Subcutaneous abdominal adipose tissue (tissue), 5 donors: Measurements from ENCODE around the gene MMS22L.
A peak's percentile ranks its signal among the peaks of the same experiment; 100 is the strongest.

Experiments
- H3K27ac ChIP-seq: one replicate; pipeline ENCODE4 v1.7.0; 2013; ENCODE audit warnings: low read depth, mild to moderate bottlenecking, inconsistent platforms, low read length, moderate library complexity
- H3K27me3 ChIP-seq, 5 donors: one replicate each; pipeline ENCODE4 v1.7.0; 2013; ENCODE audit warnings: low read length in 5 of 5, inconsistent platforms in 1 of 5; ENCODE audit not compliant: control insufficient read depth in 5 of 5, insufficient read depth in 4 of 5
- H3K36me3 ChIP-seq, 5 donors: one replicate each; pipeline ENCODE4 v1.7.0; 2013; ENCODE audit warnings: low read length in 5 of 5; ENCODE audit not compliant: control insufficient read depth in 5 of 5, insufficient read depth in 5 of 5
- H3K4me1 ChIP-seq, 5 donors: one replicate each; pipeline ENCODE4 v1.7.0; 2013; ENCODE audit warnings: low read length in 5 of 5, mild to moderate bottlenecking in 3 of 5, moderate library complexity in 1 of 5; ENCODE audit not compliant: control insufficient read depth in 5 of 5, insufficient read depth in 5 of 5
- H3K4me3 ChIP-seq, 5 donors: one replicate each; pipeline ENCODE4 v1.7.0; 2013; ENCODE audit warnings: low read length in 5 of 5, low read depth in 1 of 5
- H3K9ac ChIP-seq, 5 donors: one replicate each; pipeline ENCODE4 v1.7.0; 2013; ENCODE audit warnings: low read length in 5 of 5, mild to moderate bottlenecking in 4 of 5, moderate library complexity in 3 of 5
- H3K9me3 ChIP-seq, 5 donors: one replicate each; pipeline ENCODE4 v1.7.0; 2013; ENCODE audit warnings: low read length in 5 of 5; ENCODE audit not compliant: control insufficient read depth in 5 of 5
- donor health status: healthy.
- donor health status: healthy.
- donor health status: healthy.
- donor health status: healthy.
- donor health status: healthy.

The MMS22L gene, protein sequence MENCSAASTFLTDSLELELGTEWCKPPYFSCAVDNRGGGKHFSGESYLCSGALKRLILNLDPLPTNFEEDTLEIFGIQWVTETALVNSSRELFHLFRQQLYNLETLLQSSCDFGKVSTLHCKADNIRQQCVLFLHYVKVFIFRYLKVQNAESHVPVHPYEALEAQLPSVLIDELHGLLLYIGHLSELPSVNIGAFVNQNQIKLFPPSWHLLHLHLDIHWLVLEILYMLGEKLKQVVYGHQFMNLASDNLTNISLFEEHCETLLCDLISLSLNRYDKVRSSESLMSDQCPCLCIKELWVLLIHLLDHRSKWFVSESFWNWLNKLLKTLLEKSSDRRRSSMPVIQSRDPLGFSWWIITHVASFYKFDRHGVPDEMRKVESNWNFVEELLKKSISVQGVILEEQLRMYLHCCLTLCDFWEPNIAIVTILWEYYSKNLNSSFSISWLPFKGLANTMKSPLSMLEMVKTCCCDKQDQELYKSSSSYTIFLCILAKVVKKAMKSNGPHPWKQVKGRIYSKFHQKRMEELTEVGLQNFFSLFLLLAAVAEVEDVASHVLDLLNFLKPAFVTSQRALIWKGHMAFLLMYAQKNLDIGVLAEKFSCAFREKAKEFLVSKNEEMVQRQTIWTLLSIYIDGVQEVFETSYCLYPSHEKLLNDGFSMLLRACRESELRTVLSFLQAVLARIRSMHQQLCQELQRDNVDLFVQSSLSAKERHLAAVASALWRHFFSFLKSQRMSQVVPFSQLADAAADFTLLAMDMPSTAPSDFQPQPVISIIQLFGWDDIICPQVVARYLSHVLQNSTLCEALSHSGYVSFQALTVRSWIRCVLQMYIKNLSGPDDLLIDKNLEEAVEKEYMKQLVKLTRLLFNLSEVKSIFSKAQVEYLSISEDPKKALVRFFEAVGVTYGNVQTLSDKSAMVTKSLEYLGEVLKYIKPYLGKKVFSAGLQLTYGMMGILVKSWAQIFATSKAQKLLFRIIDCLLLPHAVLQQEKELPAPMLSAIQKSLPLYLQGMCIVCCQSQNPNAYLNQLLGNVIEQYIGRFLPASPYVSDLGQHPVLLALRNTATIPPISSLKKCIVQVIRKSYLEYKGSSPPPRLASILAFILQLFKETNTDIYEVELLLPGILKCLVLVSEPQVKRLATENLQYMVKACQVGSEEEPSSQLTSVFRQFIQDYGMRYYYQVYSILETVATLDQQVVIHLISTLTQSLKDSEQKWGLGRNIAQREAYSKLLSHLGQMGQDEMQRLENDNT

GRCh38 chr6:97282726-97283617 is at the start of gene MMS22L:
MMS22L (minus strand) TSS chr6:97283216; CDS start chr6:97282477, 739 bp downstream.
- Histone ChIP-seq H3K9ac (peak within 1 kb of the TSS; percentile 8 to 97 (median 87)), H3K4me1 (peaks cover 0 to 21% (median 13%) of the 10 kb centered on the region in 5 donors), H3K36me3 (peaks cover 0 to 7% (median under 1%) of the 10 kb centered on the region in 5 donors), H3K27me3 (no peaks in the 10 kb centered on the region), H3K9me3 (no peaks in the 10 kb centered on the region), H3K27ac (peak within 1 kb of the TSS; percentile 32), H3K4me3 (peak within 1 kb of the TSS; percentile 93 to 98 (median 95))

DNA sequence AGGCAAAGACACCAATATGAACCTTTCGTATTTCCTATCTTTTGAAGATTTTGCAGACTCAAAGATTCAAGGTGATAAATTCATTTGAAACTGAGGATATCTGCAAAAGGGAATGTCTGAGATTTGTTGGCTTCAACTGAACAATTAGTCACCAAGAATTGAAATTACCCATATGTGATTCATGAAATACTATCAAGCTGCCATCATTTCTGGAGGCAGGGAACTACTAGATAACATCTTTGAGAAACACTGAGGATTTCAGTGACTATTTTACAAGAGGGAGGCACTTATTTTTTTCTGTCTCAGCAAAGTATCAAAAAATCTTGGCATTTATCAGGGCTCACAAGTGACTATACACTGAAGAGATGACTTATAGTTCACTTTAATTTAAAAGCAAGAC is 39.8 kb upstream of the MMS22L start:
- H3K27me3 ChIP-seq, result no peaks in the 10 kb centered on the region
- no peaks in the 10 kb centered on the region for H3K9me3 ChIP-seq
- H3K4me3 ChIP-seq, result no peak overlapping the region
- no peaks in the 10 kb centered on the region for H3K36me3 ChIP-seq
- no peaks in the 10 kb centered on the region for H3K4me1 ChIP-seq
- no peak overlapping the region for H3K9ac ChIP-seq
- no peak overlapping the region for H3K27ac ChIP-seq

DNA sequence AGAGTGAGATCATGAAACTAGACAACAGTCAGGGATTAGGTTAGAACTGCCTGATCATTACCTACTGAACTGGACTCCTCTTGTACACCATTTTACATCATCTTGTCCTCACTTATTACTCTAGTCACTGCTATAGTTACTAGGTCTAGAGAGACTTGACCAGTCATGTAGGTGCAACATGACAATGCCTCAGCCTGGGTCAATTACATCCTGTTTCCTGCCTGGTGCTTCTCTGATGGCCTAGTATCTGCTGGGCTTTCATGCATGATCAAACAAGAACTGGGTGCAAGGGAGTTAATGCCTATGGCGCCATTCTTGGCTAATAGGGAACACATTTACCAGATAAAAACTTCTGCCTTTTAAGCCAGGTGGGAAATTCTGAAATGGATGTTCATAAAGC is 39.2 kb upstream of the MMS22L start:
- H3K4me3 ChIP-seq, result no peak overlapping the region
- no peaks in the 10 kb centered on the region for H3K9me3 ChIP-seq
- no peaks in the 10 kb centered on the region for H3K36me3 ChIP-seq
- H3K27ac ChIP-seq, result no peak overlapping the region
- no peaks in the 10 kb centered on the region for H3K27me3 ChIP-seq
- no peaks in the 10 kb centered on the region for H3K4me1 ChIP-seq
- H3K9ac ChIP-seq, result no peak overlapping the region

DNA sequence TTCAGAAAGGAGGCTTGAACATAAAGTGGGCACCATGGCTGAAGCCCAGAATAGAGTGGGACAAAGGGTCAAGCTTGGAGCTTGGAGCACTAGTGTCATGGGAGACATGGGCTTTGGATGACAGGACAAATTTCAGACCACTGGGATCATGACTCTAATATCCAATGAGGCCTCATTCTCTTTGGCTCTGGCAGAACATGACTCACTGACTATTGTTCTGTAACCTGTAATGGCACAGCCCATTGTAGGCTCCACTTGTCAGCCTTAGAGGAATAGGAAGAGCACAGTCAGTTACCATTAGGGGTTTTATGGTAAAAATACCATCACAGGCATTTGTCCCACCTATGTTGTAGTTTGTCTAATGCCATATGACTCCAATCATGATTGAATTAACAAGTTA is 34.0 kb upstream of the MMS22L start:
- Histone ChIP-seq H3K9me3 (no peaks in the 10 kb centered on the region), H3K27me3 (no peaks in the 10 kb centered on the region), H3K4me1 (no peaks in the 10 kb centered on the region), H3K27ac (no peak overlapping the region), H3K36me3 (no peaks in the 10 kb centered on the region), H3K9ac (no peak overlapping the region), H3K4me3 (no peak overlapping the region)

GRCh38 chr6:97312241-97312640 is 29.2 kb upstream of the MMS22L start:
- H3K4me1 ChIP-seq, result no peaks in the 10 kb centered on the region
- H3K4me3 ChIP-seq, result no peak overlapping the region
- no peaks in the 10 kb centered on the region for H3K27me3 ChIP-seq
- H3K9ac ChIP-seq, result no peak overlapping the region
- no peaks in the 10 kb centered on the region for H3K9me3 ChIP-seq
- no peak overlapping the region for H3K27ac ChIP-seq
- H3K36me3 ChIP-seq, result no peaks in the 10 kb centered on the region

GRCh38 chr6:97306544-97307320 is 23.7 kb upstream of the MMS22L start:
- Histone ChIP-seq H3K4me3 (no peak overlapping the region), H3K27me3 (peaks cover 0 to 4% (median 0%) of the 10 kb centered on the region in 5 donors), H3K36me3 (no peaks in the 10 kb centered on the region), H3K9ac (no peak overlapping the region), H3K9me3 (no peaks in the 10 kb centered on the region), H3K27ac (no peak overlapping the region), H3K4me1 (no peaks in the 10 kb centered on the region)

DNA sequence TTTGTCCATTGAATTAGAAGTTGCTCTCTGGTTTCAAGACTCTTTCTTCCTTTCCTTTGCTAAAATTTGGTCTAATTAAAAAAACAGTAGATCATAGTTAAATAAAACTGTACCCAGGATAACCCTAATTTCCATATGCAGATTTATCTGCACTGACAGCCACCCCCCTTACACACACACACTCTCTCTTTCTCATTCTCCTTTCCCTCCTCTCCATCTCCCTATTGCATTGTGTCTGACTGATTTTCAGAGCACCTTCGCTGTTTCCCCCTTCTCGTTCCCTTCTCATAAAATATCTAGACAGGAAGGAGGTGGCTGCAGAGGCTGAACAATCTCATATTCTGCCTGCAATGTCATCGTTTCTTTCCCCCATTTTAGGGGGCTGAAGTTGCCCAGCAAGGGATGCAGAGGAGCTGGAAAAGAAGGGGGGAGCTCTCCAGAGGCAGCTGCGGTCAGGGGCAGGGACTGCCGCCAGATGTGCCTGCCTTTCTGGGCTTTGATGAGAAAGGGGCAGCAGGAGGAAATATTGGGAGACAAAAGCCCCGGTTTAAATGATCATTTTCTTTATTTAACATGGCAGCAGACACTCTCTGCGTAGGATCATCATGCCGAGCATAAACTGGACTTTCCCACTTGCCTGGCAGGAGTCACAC is 22.5 kb upstream of the MMS22L start:
- Histone ChIP-seq H3K27me3 (peaks cover 0 to 4% (median 0%) of the 10 kb centered on the region in 5 donors), H3K4me3 (no peak overlapping the region), H3K9ac (no peak overlapping the region), H3K9me3 (no peaks in the 10 kb centered on the region), H3K36me3 (no peaks in the 10 kb centered on the region), H3K4me1 (no peaks in the 10 kb centered on the region), H3K27ac (no peak overlapping the region)

DNA sequence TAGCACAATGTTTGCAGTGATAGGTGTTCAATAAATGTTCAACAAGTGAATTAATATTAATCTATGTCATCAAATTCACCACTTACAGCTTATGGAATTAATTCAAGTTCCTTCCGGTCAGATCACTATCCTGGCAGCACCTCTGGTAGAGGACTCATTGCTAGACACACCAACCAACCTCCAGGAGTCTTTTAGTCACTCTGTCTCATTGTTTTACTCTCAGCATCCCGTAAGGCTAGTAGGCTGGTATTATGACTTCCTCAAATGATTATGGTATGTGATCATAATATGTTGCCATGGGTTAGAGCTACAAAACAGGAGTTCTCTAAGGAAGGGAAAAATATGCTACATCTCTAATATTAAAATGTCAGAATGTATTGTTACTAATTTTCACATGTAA is 21.7 kb upstream of the MMS22L start:
- H3K27me3 ChIP-seq, result peaks cover 0 to 4% (median 0%) of the 10 kb centered on the region in 5 donors
- no peak overlapping the region for H3K9ac ChIP-seq
- no peak overlapping the region for H3K27ac ChIP-seq
- no peak overlapping the region for H3K4me3 ChIP-seq
- no peaks in the 10 kb centered on the region for H3K9me3 ChIP-seq
- no peaks in the 10 kb centered on the region for H3K36me3 ChIP-seq
- H3K4me1 ChIP-seq, result no peaks in the 10 kb centered on the region
